GM23248 (cell line): ENCODE results near the gene MAP2K5. TPM values are rescaled to one million over a fixed set of nuclear protein-coding genes. Genes with fewer than 3 reads are reported as not detected.

Experiments used
- DNase-seq: peaks from one replicate; pipeline ENCODE4 v3.0.0-alpha.2; 2015
- H2AFZ ChIP-seq: fragments of 200-600 bp; sonication (generic); 2 replicates; pipeline ENCODE4 v1.6.1; 2016; ENCODE audit warnings: antibody characterized with exemption
- H3F3A ChIP-seq: fragments of 200-600 bp; sonication (generic); 2 replicates; pipeline ENCODE4 v1.6.1; 2016; ENCODE audit warnings: mild to moderate bottlenecking, antibody characterized with exemption, mixed run types; ENCODE audit not compliant: insufficient read depth
- H3K27ac ChIP-seq: fragments of 200-600 bp; sonication (generic); 2 replicates; pipeline ENCODE4 v1.5.1; 2016; ENCODE audit warnings: mild to moderate bottlenecking
- H3K27me3 ChIP-seq: fragments of 200-600 bp; sonication (generic); replicated peaks from 2 replicates; pipeline ENCODE4 v1.6.1; 2016; ENCODE audit warnings: mild to moderate bottlenecking; ENCODE audit not compliant: insufficient read depth
- H3K36me3 ChIP-seq: fragments of 200-600 bp; sonication (generic); 2 replicates; pipeline ENCODE4 v1.6.1; 2016; ENCODE audit warnings: low read depth, mild to moderate bottlenecking
- H3K4me1 ChIP-seq: fragments of 200-600 bp; sonication (generic); 2 replicates; pipeline ENCODE4 v1.6.1; 2016; ENCODE audit warnings: mild to moderate bottlenecking; ENCODE audit not compliant: insufficient read depth
- H3K4me2 ChIP-seq: fragments of 200-600 bp; sonication (generic); one replicate; pipeline ENCODE4 v1.6.1; 2016; ENCODE audit warnings: mild to moderate bottlenecking; ENCODE audit not compliant: unreplicated experiment
- H3K4me3 ChIP-seq: fragments of 200-600 bp; sonication (generic); 2 replicates; pipeline ENCODE4 v1.5.1; 2016; ENCODE audit warnings: mild to moderate bottlenecking
- H3K79me2 ChIP-seq: fragments of 200-600 bp; sonication (generic); 2 replicates; pipeline ENCODE4 v1.6.1; 2016; ENCODE audit warnings: mild to moderate bottlenecking; ENCODE audit not compliant: insufficient read depth
- H3K9ac ChIP-seq: fragments of 200-600 bp; sonication (generic); 2 replicates; pipeline ENCODE4 v1.6.1; 2016; ENCODE audit warnings: mild to moderate bottlenecking
- H3K9me2 ChIP-seq: fragments of 200-600 bp; sonication (generic); 2 replicates; pipeline ENCODE4 v1.6.1; 2016; ENCODE audit warnings: mixed run types, mild to moderate bottlenecking, moderate library complexity; ENCODE audit not compliant: insufficient read depth
- H3K9me3 ChIP-seq: fragments of 200-600 bp; sonication (generic); one replicate; pipeline ENCODE4 v1.6.1; 2017; ENCODE audit warnings: low read depth
- H4K20me1 ChIP-seq: fragments of 200-600 bp; sonication (generic); 2 replicates; pipeline ENCODE4 v1.6.0; 2016; ENCODE audit not compliant: insufficient read depth
- EZH2 ChIP-seq: fragments of 200-600 bp; sonication (generic); IDR thresholded peaks from 2 replicates; pipeline ENCODE4 v1.6.1; 2018; ENCODE audit warnings: antibody characterized with exemption, mild to moderate bottlenecking; ENCODE audit not compliant: insufficient read depth, poor library complexity, severe bottlenecking
- EZH2phosphoT487 ChIP-seq: fragments of 200-600 bp; sonication (generic); IDR thresholded peaks from 2 replicates; pipeline ENCODE4 v1.6.1; 2018; ENCODE audit warnings: antibody characterized with exemption, moderate library complexity, mild to moderate bottlenecking, low read depth; ENCODE audit not compliant: insufficient read depth
- WGBS, 2 experiments: methylation state at CpG; one replicate each; pipeline ENCODE4 v1.1.6; 2015 to 2017; ENCODE audit warnings: low lambda C conversion rate in 2 of 2, low coverage in 1 of 2; ENCODE audit errors: missing lambda C conversion rate in 2 of 2; 5-methylcytosine and 5-hydroxymethylcytosine counted together
- in situ Hi-C: fragments of 300-500 bp; cut with MboI; formaldehyde crosslinking; loops from 2 replicates; pipeline ENCODE4 v1.15.0; 2020
- polyA plus RNA-seq: library from polyadenylated mRNA; unstranded; fragments of >200 nt; fragmentation: Nextera tagmentation; extraction: Ambion mirVana; gene quantifications from 2 replicates; pipeline ENCODE4 v1.2.1, GENCODE V29; 2016
- total RNA-seq: library from RNA; depleted of rRNA; stranded (reverse); fragments of >200 nt; shearing (Covaris generic); gene quantifications from 2 replicates; pipeline ENCODE4 v1.2.3, GENCODE V29; 2014

Gene MAP2K5
- total and polyA plus RNA-seq, 2 experiments from 2014 or later = 2.8 to 15.0 TPM

- 3 to 7% methylated on average over 2 of the region's 2 CpGs for WGBS, 2 experiments
- H3K36me3 ChIP-seq = no peaks in the 10 kb centered on the region
- H2AFZ ChIP-seq = no peak overlapping the region
- no peaks in the 10 kb centered on the region for H4K20me1 ChIP-seq
- peak overlapping the region; percentile 4 for H3K4me2 ChIP-seq
- in situ Hi-C loops = no loop called here
- H3K27me3 ChIP-seq = no peaks in the 10 kb centered on the region
- no peak overlapping the region for H3K9ac ChIP-seq
- H3K27ac ChIP-seq = no peak overlapping the region
- H3K9me3 ChIP-seq = no peaks in the 10 kb centered on the region
- H3K79me2 ChIP-seq = no peaks in the 10 kb centered on the region
- H3K9me2 ChIP-seq = no peaks in the 10 kb centered on the region
- H3F3A ChIP-seq = peaks cover 22% of the 10 kb centered on the region; the same call in 1 of the 2 replicates
- TF ChIP-seq EZH2phosphoT487 (no peak), EZH2 (no peak)
- DNase-seq = peak; percentile 73
- H3K4me1 ChIP-seq = peaks cover 24% of the 10 kb centered on the region
- H3K4me3 ChIP-seq = no peak overlapping the region
Measured at GRCh38 chr15:67700023-67700422, 157.5 kb downstream of the MAP2K5 start.

GRCh38 chr15:67701669-67702068, 159.2 kb downstream of the MAP2K5 start:
- Histone ChIP-seq H2AFZ (no peak overlapping the region), H3K27ac (no peak overlapping the region), H3K9me2 (no peaks in the 10 kb centered on the region), H3K27me3 (no peaks in the 10 kb centered on the region), H3K9me3 (no peaks in the 10 kb centered on the region), H3K9ac (no peak overlapping the region), H3F3A (peaks cover 22% of the 10 kb centered on the region; the same call in 1 of the 2 replicates), H4K20me1 (no peaks in the 10 kb centered on the region), H3K36me3 (no peaks in the 10 kb centered on the region), H3K4me1 (peaks cover 24% of the 10 kb centered on the region), H3K4me2 (no peak overlapping the region), H3K79me2 (no peaks in the 10 kb centered on the region), H3K4me3 (no peak overlapping the region)
- in situ Hi-C loops = no loop called here
- TF ChIP-seq EZH2phosphoT487 (no peak), EZH2 (no peak)
- 90 to 98% methylated on average over 2 of the region's 2 CpGs for WGBS, 2 experiments
- peak; percentile 60 for DNase-seq

DNA sequence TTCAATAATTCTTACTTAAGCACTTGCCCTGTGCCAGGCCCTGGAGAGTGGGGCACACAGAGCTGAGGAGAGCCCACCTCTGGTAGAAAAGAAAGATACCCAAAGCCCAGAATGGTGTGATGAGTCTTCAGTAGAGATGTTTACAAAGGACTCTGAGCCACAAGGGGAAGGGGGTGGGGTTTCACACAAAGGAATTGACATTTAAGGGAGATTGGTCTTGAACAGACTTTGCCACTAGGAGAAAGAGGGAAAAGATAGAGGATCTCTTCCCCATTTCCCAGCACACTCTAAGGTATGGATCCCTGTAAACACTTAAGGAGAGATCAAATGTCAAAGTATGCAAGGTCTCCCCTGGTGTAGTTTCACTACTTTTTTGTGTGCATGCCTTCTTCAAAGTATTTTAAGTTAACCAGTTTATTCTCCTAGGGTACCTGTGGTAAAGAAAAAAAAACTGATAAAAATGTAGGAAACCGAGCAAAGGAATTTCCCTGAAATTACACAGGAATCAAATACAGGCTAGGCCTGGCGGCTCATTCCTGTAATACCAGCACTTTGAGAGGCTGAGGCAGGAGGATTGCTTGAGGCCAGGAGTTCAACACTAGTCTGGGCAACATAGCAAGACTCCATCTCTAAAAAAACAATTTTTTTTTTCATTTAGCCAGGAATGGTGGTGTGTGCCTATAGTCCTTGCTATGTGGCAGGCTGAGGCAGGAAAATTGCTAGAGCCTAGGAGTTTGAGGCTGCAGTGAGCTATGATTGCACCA, 165.2 kb downstream of the MAP2K5 start:
- no peaks in the 10 kb centered on the region for H3K27me3 ChIP-seq
- no peak overlapping the region for H3K4me3 ChIP-seq
- no peak overlapping the region for H3K27ac ChIP-seq
- no peaks in the 10 kb centered on the region for H3K79me2 ChIP-seq
- WGBS, 2 experiments = 97 to 100% methylated on average over 2 of the region's 2 CpGs
- no peak overlapping the region for H2AFZ ChIP-seq
- H3F3A ChIP-seq = no peaks in the 10 kb centered on the region
- no peak for TF ChIP-seq EZH2phosphoT487
- no peak for TF ChIP-seq EZH2
- no peaks in the 10 kb centered on the region for H3K4me1 ChIP-seq
- no peak overlapping the region for H3K4me2 ChIP-seq
- no peak overlapping the region for H3K9ac ChIP-seq
- no peaks in the 10 kb centered on the region for H3K36me3 ChIP-seq
- H3K9me3 ChIP-seq = no peaks in the 10 kb centered on the region
- in situ Hi-C loops = no loop called here
- H4K20me1 ChIP-seq = no peaks in the 10 kb centered on the region
- no peak for DNase-seq
- H3K9me2 ChIP-seq = no peaks in the 10 kb centered on the region

DNA sequence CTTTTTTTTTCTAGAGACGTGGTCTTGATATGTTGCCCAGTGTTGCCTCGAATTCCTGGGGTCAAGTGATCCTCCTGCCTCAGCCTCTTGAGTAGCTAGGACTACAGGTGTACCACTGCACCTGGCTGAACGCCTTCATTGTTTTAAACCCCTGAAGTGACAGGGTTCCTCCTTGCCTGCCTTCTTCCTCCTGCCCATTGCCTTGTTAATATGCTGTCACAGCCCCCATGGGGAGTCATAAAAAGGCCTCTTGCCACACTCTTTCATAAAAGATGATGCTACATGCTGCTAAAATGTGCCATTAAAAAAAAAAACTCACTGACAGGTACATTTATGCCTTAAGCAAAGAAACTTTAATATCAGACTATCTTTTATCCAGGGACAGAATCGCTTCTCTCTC, 166.0 kb downstream of the MAP2K5 start:
- H3K79me2 ChIP-seq = no peaks in the 10 kb centered on the region
- no peak overlapping the region for H3K4me3 ChIP-seq
- H4K20me1 ChIP-seq = no peaks in the 10 kb centered on the region
- no peaks in the 10 kb centered on the region for H3K4me1 ChIP-seq
- no peaks in the 10 kb centered on the region for H3K9me2 ChIP-seq
- TF ChIP-seq EZH2phosphoT487 (no peak), EZH2 (no peak)
- in situ Hi-C loops = no loop called here
- no peak overlapping the region for H3K27ac ChIP-seq
- no peak for DNase-seq
- no peak overlapping the region for H3K4me2 ChIP-seq
- H3K36me3 ChIP-seq = no peaks in the 10 kb centered on the region
- no peaks in the 10 kb centered on the region for H3K27me3 ChIP-seq
- H3K9ac ChIP-seq = no peak overlapping the region
- WGBS, 2 experiments = 98 to 100% methylated on average over 4 of the region's 4 CpGs
- H3F3A ChIP-seq = no peaks in the 10 kb centered on the region
- H2AFZ ChIP-seq = no peak overlapping the region
- no peaks in the 10 kb centered on the region for H3K9me3 ChIP-seq

- Histone ChIP-seq H3K9me3 (no peaks in the 10 kb centered on the region), H3K4me1 (no peaks in the 10 kb centered on the region), H3K27me3 (no peaks in the 10 kb centered on the region), H3F3A (no peaks in the 10 kb centered on the region), H3K79me2 (no peaks in the 10 kb centered on the region), H3K36me3 (no peaks in the 10 kb centered on the region), H4K20me1 (no peaks in the 10 kb centered on the region), H3K9me2 (0 out of 2 replicates have a peak, but pooled peaks cover 3% of the 10 kb centered on the region), H3K9ac (no peak overlapping the region), H3K4me2 (no peak overlapping the region), H2AFZ (no peak overlapping the region), H3K4me3 (no peak overlapping the region), H3K27ac (no peak overlapping the region)
- 54 to 62% methylated on average over 2 of the region's 2 CpGs for WGBS, 2 experiments
- in situ Hi-C loops = no loop called here
- no peak for DNase-seq
- no peak for TF ChIP-seq EZH2
- TF ChIP-seq EZH2phosphoT487 = no peak
Measured at GRCh38 chr15:67715170-67715569, 172.7 kb downstream of the MAP2K5 start.
